Gastrocnemius medialis (tissue), 4 donors: ENCODE measurements around the gene THADA.

ENCODE experiments used
- CTCF ChIP-seq, 5 experiments: fragments of 450-650 bp in 3 of 5; fragments of 200-600 bp in 2 of 5; sonication (generic) in 2 of 5; IDR thresholded peaks in 4 of 5; conservative IDR thresholded peaks in 1 of 5; 1 replicate in 4 of 5; 2 replicates in 1 of 5; pipeline ENCODE4 v1.5.1; 2016 to 2019; ENCODE audit warnings: antibody characterized with exemption in 5 of 5, mild to moderate bottlenecking in 3 of 5, moderate library complexity in 3 of 5
- POLR2A ChIP-seq, 2 donors: fragments of 450-650 bp; IDR thresholded peaks; one replicate each; pipeline ENCODE4 v1.6.1; 2017; ENCODE audit warnings: antibody characterized with exemption in 2 of 2, mild to moderate bottlenecking in 2 of 2, moderate library complexity in 2 of 2

GRCh38 chr2:43604674-43605073 is 8.8 kb upstream of the THADA start:
- TF ChIP-seq CTCF (IDR thresholded peaks at IDR 0.05 in 4 of 5, conservative IDR thresholded peaks at IDR 0.05 in 1 of 5) (no peak), POLR2A (IDR thresholded peaks at IDR 0.05) (no peak)
